Measurements from ENCODE around the gene PHYH. TPM values are rescaled to one million over a fixed set of nuclear protein-coding genes. Genes with fewer than 3 reads are reported as not detected.
A peak's percentile ranks its signal among the peaks of the same experiment; 100 is the strongest.
"Not testable (repeated sequence)": the region's sequence is repeated elsewhere in the genome, so short reads cannot be mapped to it uniquely, and the experiment has no call there.

The PHYH gene
- total RNA-seq, result 9.1 and 10.9 TPM in 2 replicates

DNA sequence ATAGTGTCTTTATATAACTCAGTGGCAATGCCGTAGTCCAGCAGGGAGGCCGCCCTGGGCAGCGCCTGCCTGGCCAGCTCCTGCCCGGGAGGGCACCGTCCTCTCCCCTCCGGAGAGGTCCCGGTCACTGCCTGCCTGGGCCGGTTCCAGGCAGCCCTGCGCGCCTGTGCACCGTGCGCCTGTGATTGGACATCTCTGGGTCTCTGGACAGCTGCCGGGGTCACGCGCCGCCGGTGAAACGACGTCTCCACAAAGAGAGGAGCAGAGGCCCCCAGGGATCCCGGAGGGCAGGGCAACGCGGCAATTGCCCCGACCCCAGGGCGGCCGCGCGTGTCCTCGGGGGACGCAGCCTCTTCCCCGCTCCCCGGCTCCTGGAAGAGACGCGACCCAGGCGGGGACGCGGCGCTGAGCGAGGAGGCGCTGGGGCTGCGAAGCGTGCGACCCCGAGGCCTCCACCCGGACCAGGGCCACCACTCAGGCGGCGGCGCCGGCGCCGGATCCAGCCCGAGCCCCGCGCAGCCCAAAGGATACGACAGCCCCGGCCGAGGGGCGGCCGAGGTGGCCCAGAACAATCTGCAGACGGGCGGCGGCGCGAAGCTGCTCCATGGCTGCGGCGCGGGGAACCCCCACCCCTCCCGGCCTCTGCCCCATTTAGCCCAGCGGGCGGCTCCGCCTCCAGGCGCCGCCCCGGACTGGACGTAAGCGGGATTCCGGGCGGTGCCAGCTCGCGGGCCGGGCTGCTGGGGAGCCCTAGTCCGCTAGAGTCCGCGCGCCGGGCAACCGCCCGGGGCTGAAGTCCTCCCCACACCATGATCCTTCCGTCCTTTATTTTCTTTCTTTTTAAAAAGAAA is at the start of gene PHYH:
TSS of gene PHYH (minus strand) at position 628 of the 851 bp plus-strand sequence. CDS start at position 606, 22 bp downstream.
- DNase-seq, result peak; percentile 90

DNA sequence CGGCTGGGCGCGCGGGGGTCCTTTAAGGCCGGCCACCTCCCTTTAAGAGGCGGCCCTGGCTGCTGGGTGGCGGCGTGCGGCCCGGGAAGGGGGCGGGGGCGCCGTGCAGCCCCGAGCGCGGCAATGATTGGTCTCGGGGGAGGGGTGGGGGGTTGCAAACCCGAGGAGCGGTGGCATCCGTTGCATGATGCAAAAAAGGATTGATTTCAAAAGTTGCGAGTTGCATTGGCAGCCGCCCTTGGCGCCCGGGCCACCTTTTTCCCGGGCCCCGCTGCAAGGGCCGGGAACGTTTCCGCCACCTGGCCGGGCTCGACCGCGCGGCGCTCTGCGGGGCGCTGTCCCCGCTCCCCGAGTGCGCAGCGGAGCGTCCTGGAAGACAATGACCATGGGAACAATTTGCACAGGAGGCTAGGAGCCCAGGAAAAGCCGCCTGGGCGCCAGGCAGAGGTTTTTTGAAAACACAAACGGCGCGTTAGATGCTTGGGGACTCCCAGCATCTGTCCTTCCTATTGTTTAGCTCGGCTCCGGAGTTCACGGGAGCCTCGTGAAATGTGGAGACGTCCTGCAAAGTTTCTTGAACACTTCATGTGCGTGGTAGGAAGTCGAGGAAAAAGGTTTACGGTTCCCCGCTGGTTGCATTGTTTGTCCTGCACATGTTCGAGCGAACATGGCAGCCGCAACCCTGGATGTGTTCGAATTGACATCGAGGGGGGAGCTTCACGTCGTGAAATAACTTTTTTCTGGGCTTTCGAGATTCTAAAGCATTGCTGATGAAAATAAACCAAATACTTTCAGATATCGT is 48.6 kb upstream of the PHYH start, which contains the start of gene SEPHS1:
TSS of gene SEPHS1 (minus strand) at position 78 of the 802 bp plus-strand sequence. CDS start 3,343 bp downstream, outside the sequence.
- DNase-seq, result peak; percentile 67

DNA sequence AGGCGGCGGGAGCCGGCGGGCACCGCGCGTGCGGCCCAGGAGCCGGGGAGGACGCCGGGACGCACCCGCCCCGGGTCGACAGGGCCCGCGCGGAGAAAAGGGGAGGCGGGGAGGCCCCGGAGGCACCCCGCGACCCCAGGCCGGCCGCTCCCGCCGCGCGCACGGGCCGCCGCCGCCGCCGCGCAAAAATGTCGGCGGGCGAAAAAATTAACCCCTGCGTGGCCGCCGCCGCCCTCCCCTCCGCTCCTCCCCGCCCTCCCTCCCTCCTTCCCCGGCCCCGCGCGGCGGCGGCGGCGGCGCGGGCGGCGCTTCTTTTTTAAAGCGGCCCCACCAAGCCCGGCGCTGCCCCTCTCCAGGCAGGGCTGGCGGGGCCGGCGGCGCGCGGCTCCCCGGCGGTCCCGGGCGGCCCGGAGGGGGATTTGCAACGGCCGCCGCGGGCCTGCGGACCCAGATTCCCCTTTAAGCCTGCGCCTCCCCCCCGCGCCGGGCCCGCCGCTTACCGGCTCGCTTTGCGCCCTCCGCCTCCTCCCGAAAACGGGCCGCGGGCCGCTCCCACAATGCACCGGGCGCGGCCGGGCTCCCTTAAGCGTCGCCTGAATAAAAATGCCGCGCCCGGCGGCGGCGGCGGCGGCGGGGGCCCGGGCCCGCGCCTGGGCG is 47.8 kb upstream of the PHYH start:
- peak; percentile 81 for DNase-seq

DNA sequence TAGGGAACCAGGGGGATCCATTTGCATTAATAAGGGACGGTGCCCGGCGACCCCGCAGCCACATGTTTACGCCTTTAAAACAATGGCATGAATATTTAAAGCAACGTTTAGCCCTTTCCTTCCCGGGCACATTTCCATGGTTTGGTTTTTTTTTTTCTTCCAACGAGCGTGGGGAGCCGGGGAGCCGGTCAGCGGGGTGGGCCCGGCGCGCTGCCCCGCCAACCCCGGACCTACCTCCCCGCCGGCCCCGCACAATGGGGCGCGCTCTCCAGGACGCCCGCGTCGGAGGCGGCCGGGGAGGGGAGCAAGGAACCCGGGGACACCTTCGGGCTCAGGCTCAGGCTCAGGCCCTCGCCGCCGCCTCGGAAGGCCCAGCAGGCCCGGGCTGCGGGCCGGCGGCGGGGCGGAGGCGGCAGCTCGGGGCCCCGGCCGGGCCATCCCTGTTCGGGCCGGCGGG is 47.2 kb upstream of the PHYH start:
- peak; percentile 43 for DNase-seq

DNA sequence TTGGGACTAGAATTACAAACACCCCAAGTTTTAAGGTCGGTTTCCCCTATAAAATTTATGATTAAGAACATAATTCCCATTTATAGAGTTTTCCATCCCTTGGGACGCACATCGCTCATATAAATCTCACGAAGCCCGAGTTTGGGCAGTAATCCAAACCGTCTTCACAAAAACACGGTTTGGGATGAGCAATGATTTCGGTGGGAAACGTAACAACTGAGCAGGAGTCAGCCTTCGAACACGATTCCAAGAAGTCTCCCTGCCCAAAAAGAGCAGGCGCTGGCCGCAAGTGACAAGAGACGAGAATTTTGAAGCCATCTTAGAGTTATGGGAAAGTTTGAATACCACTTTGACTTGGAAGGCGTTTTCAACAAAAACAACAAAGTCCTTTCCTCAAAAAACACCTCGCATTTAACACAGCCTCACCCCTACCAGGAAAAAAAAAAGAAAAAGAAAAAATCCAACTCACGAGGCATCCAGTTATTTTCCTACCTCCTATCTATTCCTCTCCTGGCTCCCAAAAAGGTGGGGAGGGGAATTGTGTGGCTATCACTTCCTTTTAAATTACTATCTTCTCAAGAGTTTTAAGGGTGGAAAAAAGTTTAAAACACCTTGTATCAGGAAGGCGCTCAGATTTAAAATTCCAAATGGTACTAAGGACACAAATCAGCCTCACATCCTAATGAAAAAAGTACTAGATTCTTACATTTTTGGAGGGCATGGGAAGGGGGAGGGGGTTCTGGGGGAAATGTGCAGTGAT is 46.6 kb upstream of the PHYH start:
- peak; percentile 49 for DNase-seq

DNA sequence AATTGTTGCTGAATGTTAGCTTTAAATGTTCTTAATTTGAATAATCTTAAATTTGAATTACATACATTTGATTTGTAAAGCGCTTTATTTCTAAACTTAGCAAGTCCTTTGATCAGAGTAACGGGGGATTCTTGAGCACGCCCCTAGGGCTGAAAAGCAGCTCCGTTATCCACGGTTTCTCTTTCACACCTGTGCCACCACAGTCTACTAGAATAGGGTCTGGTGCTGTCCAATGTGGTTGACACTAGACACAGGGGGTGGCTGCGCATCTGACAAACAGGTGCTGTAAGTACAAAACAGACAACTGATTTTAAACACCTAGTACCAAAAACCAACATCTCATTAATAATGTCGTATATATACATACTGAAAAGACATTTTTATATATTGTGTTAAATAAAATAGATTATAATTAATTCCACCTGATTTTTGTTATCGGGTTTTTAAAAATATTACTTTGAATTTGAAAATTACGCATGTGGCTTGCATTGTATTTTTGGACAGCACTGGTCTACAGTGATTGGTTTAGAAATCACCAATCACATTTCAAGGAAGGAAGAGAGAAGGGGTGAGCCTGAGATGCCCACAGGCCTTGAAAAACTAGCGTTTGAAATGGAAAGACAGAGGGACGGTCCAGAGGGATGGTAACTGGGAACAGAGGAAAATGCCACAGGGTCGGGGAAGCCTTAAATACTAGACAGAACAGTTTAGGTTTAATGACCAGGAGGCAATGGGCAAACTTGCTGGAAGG is 40.9 kb upstream of the PHYH start:
- no peak for DNase-seq

DNA sequence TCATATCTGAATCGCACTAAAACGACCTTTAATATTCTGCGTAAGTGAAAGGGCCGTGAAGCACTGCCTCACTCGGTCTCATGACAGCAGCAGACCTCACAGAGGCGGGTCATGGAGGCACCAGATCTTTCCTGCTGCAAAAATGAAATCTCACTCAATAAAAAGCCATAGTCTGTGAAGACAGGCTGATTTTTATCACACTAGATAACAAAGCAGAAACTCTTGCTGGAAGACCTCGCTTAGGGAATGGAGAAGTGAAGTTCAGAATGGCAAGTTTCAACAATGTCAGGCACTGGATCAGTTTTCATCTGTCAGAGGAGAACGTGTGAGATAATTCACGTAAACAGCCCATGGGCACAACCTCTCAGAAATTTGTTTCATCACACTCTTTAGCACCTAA is 40.2 kb upstream of the PHYH start:
- no peak for DNase-seq

DNA sequence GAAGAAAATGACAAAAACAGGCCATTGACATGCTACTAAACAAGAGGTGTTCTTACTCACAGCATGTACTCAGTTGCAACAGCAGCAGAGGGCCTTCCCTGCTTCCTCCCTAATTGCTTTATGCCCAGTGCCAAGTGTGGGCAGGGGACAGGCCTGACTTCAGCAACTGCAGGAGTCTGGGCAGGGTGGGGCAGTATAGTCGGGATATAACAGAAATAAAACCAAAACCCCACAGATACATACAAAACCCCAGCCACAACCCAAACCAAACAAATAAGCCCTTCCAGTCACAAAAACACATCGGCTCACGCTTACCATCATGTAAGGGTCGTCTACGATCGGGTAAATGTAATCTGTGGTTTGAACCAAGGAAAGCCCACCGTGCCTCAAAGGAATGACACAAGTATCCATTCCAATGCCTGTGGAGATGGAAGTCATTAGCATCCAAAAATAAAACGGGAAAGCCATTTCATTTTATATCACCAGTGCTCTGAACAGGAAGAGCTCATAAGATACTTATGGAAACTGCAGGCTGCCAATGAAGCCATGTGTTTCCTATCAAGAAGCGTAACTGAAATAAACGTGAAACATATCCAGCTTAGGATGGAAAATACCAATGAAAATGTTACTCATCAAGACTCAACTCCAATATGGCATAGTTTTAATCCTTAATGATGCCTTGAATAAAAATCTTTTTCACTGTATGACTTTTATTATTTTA is 38.7 kb upstream of the PHYH start:
- DNase-seq, result peak; percentile 83

DNA sequence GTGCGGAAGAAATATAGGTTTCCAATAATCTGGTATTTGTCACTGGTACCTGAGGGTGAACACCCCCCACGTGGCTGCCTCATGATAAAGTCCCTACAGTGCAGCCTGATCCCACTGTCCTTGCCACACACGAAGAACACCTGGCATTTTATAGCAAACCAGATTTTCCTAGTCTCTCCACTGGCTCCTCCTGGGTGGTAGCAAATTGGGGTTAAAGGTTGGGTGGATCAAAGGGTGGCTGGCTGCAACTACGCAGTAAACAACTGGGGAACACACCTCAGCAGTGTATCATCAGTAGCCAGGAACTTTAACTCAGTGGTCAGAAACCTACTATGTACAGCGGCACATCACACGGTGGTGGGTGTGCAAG is 37.9 kb upstream of the PHYH start:
- no peak for DNase-seq

DNA sequence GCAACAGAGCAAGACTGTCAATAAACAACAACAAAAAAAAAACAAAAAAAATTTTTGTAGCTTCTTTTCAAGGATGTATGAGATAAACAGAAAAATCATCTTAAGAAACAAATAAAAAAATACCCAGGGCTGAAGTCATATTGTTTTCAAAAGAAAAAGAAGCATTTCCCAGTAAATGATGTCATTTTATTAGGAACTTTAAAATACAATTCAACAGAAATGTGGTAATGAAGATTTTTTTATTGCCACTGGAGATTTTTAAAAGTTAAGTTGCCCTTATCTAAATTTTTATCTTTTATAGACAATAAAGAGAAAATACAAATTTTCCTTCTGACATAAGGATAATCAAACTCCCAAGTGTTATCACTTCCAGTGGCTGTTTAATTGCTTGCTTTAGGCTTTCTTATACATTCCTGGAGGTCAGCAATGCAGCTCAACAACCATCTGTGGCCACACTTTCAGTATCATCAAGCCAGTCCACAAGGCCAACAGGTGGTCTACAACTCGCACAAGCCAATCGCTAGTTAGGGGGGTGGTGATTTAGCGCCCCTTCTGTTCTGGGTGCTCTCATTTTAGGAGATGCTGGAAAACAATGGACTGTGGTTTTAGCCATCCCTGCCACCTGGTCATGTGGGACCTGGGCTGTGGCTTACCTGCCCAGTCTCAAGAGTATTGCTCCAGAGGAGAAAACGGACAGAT is 37.4 kb upstream of the PHYH start:
- DNase-seq, result no peak

DNA sequence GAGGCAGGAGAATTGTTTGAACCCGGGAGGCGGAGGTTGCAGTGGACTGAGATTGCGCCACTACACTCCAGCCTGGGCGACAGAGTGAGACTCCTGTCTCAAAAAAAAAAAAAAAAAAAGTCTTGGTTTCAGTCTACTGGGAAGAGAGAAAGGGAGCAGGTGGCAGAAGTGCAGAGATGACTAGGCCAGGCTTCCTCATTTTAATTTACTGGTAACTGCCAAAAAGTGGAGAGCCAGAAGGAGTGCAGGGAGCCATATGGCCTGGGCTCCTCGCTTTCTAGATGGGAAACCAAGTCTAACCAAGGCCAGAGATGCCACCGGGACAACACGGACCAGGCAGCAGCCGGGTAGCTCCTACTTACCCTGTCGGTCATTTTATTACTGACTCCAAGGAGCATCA is 36.0 kb upstream of the PHYH start:
- DNase-seq, result no peak

DNA sequence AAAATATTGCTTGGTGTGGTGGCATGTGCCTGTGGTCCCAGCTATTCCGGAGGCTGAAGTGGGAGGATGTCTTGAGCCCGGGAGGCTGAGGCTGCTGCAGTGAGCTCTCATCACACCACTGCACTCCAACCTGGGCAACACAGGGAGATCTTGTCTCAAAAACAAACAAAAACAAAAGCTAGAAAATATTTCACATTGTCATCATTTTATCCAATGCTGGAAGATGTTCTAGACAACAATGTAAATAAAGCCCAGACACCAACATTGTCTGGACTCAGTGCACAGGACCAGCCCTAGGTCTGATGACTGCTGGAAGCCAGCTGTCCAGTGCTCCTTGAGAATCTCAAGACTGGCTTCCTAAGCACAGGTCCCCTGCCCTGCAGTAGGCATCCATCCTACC is 34.7 kb upstream of the PHYH start:
- no peak for DNase-seq

DNA sequence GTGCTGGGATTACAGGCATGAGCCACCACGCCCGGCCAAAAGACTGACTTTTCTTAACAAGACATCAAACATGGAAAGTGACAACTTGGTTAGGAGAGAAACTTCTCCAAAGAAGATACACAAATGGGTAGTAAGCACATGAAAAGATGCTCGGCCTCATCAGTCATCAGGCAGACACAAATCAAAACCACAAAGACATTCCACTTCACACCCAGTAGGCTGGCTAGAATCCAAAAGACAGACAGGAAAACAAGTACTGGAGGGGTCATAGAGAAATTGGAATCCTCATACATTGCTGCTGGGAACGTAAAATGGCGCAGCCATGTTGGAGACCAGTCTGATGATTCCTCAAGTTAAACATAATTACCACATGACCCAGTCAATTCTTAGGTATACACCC is 31.8 kb upstream of the PHYH start:
- no peak for DNase-seq

DNA sequence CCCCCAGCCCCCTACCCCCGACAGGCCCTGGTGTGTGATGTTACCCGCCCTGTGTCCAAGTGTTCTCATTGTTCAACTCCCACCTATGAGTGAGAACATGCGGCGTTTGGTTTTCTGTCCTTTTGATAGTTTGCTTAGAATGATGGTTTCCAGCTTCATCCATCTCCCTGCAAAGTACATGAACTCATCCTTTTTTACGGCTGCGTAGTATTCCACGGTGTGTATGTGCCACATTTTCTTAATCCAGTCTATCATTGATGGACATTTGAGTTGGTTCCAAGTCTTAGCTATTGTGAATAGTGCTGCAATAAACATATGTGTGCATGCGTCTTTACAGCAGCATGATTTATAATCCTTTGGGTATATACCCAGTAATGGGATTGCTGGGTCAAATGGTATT is 31.1 kb upstream of the PHYH start:
- not testable (repeated sequence) for DNase-seq

DNA sequence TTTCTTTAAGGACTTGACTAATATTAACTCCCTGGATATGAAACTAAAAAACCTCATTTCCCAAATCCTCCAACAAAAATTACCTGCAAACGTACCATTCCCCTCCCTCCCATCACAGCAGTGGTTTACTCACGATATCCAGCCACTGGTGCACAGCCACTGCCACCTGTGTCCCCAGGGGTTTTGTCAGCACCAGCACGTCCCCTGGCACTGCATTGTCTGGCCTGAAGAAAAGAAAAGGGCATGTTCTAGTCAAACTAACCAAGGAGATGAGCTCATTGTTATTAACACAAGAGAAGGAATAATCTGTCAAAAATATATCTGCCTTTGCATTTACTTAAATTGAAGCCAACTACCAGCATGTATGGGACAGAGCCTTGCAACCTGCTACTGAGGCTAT is 29.7 kb upstream of the PHYH start:
- DNase-seq, result no peak

DNA sequence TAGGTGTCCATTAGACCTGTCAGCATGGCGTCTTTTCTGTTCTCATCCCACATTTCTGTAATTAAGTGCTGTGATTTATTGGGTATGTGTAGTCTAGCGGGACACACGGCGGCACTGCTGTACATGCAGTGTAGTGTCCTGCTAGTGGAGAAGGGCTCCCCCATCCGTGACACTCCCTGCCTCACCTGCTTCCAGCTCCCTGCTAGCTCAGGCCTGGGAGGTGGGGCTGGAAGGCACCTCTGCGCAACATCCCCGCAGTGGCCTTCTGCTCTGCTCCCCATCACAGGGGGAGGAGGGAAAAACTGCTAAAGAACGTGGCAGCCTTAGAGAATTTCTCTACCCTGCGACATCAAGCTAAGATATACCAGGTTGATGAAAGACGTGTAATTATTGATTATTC is 28.7 kb upstream of the PHYH start:
- no peak for DNase-seq

DNA sequence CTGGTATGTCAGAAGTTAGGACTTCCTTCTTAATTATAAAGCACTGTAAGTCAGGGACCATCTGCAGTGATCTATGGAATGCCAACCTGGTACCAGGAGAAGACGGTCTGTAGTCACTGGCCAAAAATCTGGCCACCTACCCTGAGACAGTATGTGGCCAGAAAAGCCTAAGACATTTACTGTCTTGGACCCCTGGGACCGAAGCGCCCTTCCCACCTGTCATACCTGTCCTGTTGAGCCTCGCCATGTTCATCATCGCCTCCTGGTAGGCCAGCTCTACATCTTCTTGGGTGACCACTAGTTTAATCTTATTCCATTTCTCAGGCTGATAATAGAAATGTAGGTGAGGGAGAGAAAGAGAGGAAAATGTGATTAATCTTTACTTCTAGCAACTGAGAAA is 28.3 kb upstream of the PHYH start:
- no peak for DNase-seq

DNA sequence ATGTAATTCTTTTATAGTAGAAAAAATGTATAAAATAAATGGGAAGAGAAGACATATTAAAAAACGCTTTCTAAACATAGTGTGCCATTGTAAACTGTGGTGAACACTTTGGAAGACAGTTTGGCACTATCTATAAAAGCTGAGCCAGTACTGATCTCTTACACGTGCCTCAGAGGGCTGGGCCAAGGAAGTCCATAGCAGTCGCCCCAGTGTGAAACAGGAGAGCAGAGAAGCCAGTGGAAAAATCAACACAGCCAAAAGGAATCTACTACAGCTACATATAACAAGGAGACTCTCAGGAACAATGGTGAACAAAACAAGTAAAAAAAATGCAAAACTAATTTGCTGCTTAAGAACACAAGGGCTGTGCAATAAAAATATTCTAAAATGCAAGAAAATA is 27.7 kb upstream of the PHYH start:
- DNase-seq, result peak; percentile 10

DNA sequence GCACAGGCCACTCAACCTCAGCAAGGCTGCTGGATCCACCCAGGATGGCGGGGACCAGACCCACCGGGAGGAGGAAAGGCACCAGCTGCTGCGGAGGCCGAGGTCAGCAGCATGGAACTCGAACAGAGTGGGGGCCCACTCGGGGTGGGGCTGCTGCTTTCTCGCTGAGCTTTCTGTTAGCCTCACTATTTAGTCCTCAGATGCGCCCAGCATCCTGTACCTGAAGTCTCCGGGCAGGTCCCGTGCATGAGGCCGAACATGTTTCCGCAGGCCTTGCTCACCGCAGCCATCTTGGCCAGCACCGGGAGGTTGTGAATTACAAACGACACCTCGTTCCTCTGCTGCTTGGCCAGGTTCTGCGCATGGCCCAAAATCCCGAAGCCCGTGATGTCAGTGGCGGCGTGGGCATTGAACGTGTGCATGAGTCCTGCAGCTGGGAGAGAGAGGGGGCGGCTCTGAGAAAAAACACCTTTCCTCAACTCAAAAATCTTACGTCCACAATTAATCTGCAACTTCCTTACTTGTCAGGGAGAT is 22.8 kb upstream of the PHYH start:
- DNase-seq, result no peak

DNA sequence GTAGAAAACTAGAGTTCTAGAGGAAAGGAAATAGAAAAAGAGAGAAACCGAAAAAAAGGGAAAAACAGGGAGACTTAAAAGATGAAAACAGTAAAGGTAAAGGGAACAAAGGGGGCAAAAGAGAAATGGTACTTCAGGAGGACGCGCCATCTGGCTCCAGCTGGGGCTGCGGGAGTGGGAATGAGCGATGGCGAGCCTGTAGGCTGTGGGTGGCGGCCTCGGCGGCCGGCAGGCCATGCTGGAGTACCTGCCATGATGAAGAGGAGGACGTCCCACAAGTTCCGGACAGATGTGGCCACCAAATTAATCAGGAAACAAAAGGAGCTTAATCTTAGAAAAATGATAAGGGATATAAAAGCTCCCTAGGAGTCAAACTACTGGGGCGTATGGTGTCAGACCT is 21.7 kb upstream of the PHYH start:
- DNase-seq, result no peak
